H9 (cell line): ENCODE data around the gene NDUFA12. TPM values are rescaled to one million over a fixed set of nuclear protein-coding genes. Genes with fewer than 3 reads are reported as not detected.

ENCODE experiments used
- DNase-seq: peaks from one replicate; pipeline ENCODE4 v3.0.0-alpha.2; 2017
- H2AFZ ChIP-seq: one replicate; pipeline ENCODE4 v1.6.1; 2013; ENCODE audit warnings: mild to moderate bottlenecking, low read length, control low read depth, moderate library complexity
- H2AK5ac ChIP-seq: 2 replicates; pipeline ENCODE4 v1.6.1; 2013; ENCODE audit warnings: low read length, control low read depth, mixed read lengths; ENCODE audit not compliant: insufficient read length
- H2BK120ac ChIP-seq: one replicate; pipeline ENCODE4 v1.6.1; 2013; ENCODE audit warnings: low read depth, mild to moderate bottlenecking, low read length, control low read depth, inconsistent platforms; ENCODE audit not compliant: poor library complexity, severe bottlenecking
- H2BK12ac ChIP-seq: 2 replicates; pipeline ENCODE4 v1.6.1; 2013; ENCODE audit warnings: low read length, control low read depth, mixed read lengths, low read depth; ENCODE audit not compliant: insufficient read length
- H2BK15ac ChIP-seq: 2 replicates; pipeline ENCODE4 v1.6.1; 2013; ENCODE audit warnings: low read depth, low read length, control low read depth
- H2BK20ac ChIP-seq: one replicate; pipeline ENCODE4 v1.6.1; 2013; ENCODE audit warnings: low read depth, mild to moderate bottlenecking, low read length, control low read depth, inconsistent platforms; ENCODE audit not compliant: poor library complexity, severe bottlenecking
- H2BK5ac ChIP-seq: 2 replicates; pipeline ENCODE4 v1.6.1; 2013; ENCODE audit warnings: low read length, control low read depth, mixed read lengths; ENCODE audit not compliant: insufficient read length
- H3K14ac ChIP-seq: 2 replicates; pipeline ENCODE4 v1.6.1; 2013; ENCODE audit warnings: low read length, control low read depth; ENCODE audit not compliant: insufficient read depth
- H3K18ac ChIP-seq: 2 replicates; pipeline ENCODE4 v1.6.1; 2013; ENCODE audit warnings: low read depth, mild to moderate bottlenecking, mixed read lengths, low read length, control low read depth; ENCODE audit not compliant: insufficient read length
- H3K23ac ChIP-seq: 2 replicates; pipeline ENCODE4 v1.6.1; 2013; ENCODE audit warnings: low read length, control low read depth, mixed read lengths, low read depth; ENCODE audit not compliant: insufficient read length
- H3K23me2 ChIP-seq: 2 replicates; pipeline ENCODE4 v1.6.1; 2013; ENCODE audit warnings: low read depth, mild to moderate bottlenecking, mixed read lengths, low read length, control low read depth; ENCODE audit not compliant: insufficient read length, poor library complexity, severe bottlenecking
- H3K27ac ChIP-seq: 2 replicates; pipeline ENCODE4 v1.5.1; 2013; ENCODE audit warnings: low read length, control low read depth, mixed read lengths, low read depth; ENCODE audit not compliant: insufficient read length
- H3K27me3 ChIP-seq: 2 replicates; pipeline ENCODE4 v1.6.1; 2013; ENCODE audit warnings: low read length, control low read depth, inconsistent platforms; ENCODE audit not compliant: insufficient read depth
- H3K4ac ChIP-seq: 2 replicates; pipeline ENCODE4 v1.6.1; 2013; ENCODE audit warnings: low read depth, mild to moderate bottlenecking, control low read depth, inconsistent platforms, low read length, moderate library complexity
- H3K4me1 ChIP-seq: 2 replicates; pipeline ENCODE4 v1.6.1; 2013; ENCODE audit warnings: low read length, control low read depth, inconsistent platforms; ENCODE audit not compliant: insufficient read depth
- H3K4me2 ChIP-seq: 2 replicates; pipeline ENCODE4 v1.6.1; 2013; ENCODE audit warnings: low read length, control low read depth, mixed read lengths; ENCODE audit not compliant: insufficient read length, insufficient read depth
- H3K56ac ChIP-seq: 2 replicates; pipeline ENCODE4 v1.6.1; 2013; ENCODE audit warnings: low read depth, mild to moderate bottlenecking, mixed read lengths, low read length, control low read depth; ENCODE audit not compliant: insufficient read length
- H3K79me1 ChIP-seq: 2 replicates; pipeline ENCODE4 v1.6.1; 2013; ENCODE audit warnings: low read depth, mild to moderate bottlenecking, moderate library complexity, low read length, control low read depth, inconsistent platforms; ENCODE audit not compliant: insufficient read depth, poor library complexity, severe bottlenecking
- H3K79me2 ChIP-seq: 2 replicates; pipeline ENCODE4 v1.6.1; 2013; ENCODE audit warnings: low read length, control low read depth, inconsistent platforms; ENCODE audit not compliant: insufficient read depth
- H3K9ac ChIP-seq: 2 replicates; pipeline ENCODE4 v1.6.1; 2013; ENCODE audit warnings: low read length, control low read depth, mixed read lengths; ENCODE audit not compliant: insufficient read length; ENCODE audit errors: extremely low read depth
- H3K9me3 ChIP-seq: one replicate; pipeline ENCODE4 v1.6.1; 2013; ENCODE audit warnings: low read depth, low read length, inconsistent platforms; ENCODE audit not compliant: control insufficient read depth
- H3T11ph ChIP-seq: one replicate; pipeline ENCODE4 v1.6.1; 2013; ENCODE audit warnings: mild to moderate bottlenecking, low read length, control low read depth, inconsistent platforms
- H4K20me1 ChIP-seq: one replicate; pipeline ENCODE4 v1.6.1; 2013; ENCODE audit not compliant: control insufficient read depth, insufficient read length, insufficient read depth
- H4K5ac ChIP-seq: 2 replicates; pipeline ENCODE4 v1.6.1; 2013; ENCODE audit warnings: low read depth, mild to moderate bottlenecking, mixed read lengths, low read length, control low read depth; ENCODE audit not compliant: insufficient read length
- H4K8ac ChIP-seq: replicated peaks from 2 replicates; pipeline ENCODE4 v1.6.1; 2013; ENCODE audit warnings: low read length, control low read depth, mixed read lengths, low read depth; ENCODE audit not compliant: insufficient read length
- H4K91ac ChIP-seq: 2 replicates; pipeline ENCODE4 v1.6.1; 2013; ENCODE audit warnings: low read depth, mild to moderate bottlenecking, moderate library complexity, mixed read lengths, low read length, control low read depth; ENCODE audit not compliant: insufficient read length
- H3K27ac Mint-ChIP-seq, 3 experiments: 2 replicates in 2 of 3; 3 replicates in 1 of 3; pipeline ENCODE4 v1.8.0; 2020 to 2021; ENCODE audit warnings: mixed read lengths in 3 of 3, mild to moderate bottlenecking in 1 of 3, moderate library complexity in 1 of 3
- H3K27me3 Mint-ChIP-seq: 2 replicates; pipeline ENCODE4 v1.8.0; 2021; ENCODE audit warnings: low read depth, mild to moderate bottlenecking, moderate library complexity, mixed read lengths
- H3K36me3 Mint-ChIP-seq, 3 experiments: 2 replicates in 2 of 3; 3 replicates in 1 of 3; pipeline ENCODE4 v1.8.0; 2020 to 2021; ENCODE audit warnings: low read depth in 3 of 3, mixed read lengths in 3 of 3; ENCODE audit not compliant: insufficient read depth in 1 of 3
- H3K4me1 Mint-ChIP-seq, 2 experiments: 2 replicates each; pipeline ENCODE4 v1.8.0; 2020; ENCODE audit warnings: mixed read lengths in 2 of 2
- H3K4me3 Mint-ChIP-seq, 2 experiments: 2 replicates in 1 of 2; 3 replicates in 1 of 2; pipeline ENCODE4 v1.8.0; 2020 to 2021; ENCODE audit warnings: mild to moderate bottlenecking in 2 of 2, mixed read lengths in 2 of 2, moderate library complexity in 1 of 2
- H3K9me3 Mint-ChIP-seq, 2 experiments: 2 replicates in 1 of 2; 3 replicates in 1 of 2; pipeline ENCODE4 v1.8.0; 2020; ENCODE audit warnings: mild to moderate bottlenecking in 2 of 2, mixed read lengths in 2 of 2, moderate library complexity in 1 of 2
- CTCF ChIP-seq: fragments of 200-600 bp; sonication (generic); conservative IDR thresholded peaks from 3 replicates; pipeline ENCODE4 v1.8.0; 2021; ENCODE audit warnings: antibody characterized with exemption, mild to moderate bottlenecking
- WGBS: extraction: QIAGEN DNeasy Blood & Tissue Kit; methylation state at CpG from one replicate; pipeline ENCODE4 v1.1.7; 2013; ENCODE audit warnings: missing lambda C conversion rate, low lambda C conversion rate, mixed read lengths; ENCODE audit not compliant: insufficient read length; ENCODE audit errors: extremely low coverage; 5-methylcytosine and 5-hydroxymethylcytosine counted together
- total RNA-seq: library from RNA; stranded (reverse); gene quantifications from 2 replicates; pipeline ENCODE4 v1.2.1, GENCODE V29; 2021

The NDUFA12 gene
- total RNA-seq, 1 experiment from 2014 or later, result 104 TPM

DNA sequence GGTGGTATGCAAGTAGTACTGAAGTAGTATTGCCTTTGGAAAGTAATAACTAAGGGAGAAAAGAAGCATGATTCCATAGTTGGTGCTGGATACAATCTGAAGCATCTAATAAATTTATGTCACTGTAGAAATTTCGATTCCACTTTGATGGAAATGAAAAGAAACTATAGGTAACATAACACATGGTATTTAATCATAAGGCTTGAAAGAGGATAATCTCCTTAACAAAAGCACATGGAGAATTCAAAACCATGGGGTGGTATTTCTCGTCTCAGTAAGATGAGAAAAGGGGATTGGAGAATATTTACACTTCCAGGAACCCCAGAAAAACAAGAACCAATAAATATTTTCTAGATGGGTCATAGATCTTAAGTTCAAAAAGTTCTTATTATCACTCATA, 72.7 kb downstream of the NDUFA12 start:
- H3K56ac ChIP-seq, result no peak overlapping the region
- no peak overlapping the region for H4K5ac ChIP-seq
- H3K27me3 ChIP-seq, result no peaks in the 10 kb centered on the region
- H4K8ac ChIP-seq, result no peak overlapping the region
- no peak overlapping the region for H2AFZ ChIP-seq
- H3K14ac ChIP-seq, result no peak overlapping the region
- no peak overlapping the region for H3K9ac ChIP-seq
- H4K20me1 ChIP-seq, result no peaks in the 10 kb centered on the region
- no peak overlapping the region for H2BK20ac ChIP-seq
- no peak overlapping the region for H3K4me2 ChIP-seq
- no peak overlapping the region for H3K27ac ChIP-seq
- no peak overlapping the region for H2BK12ac ChIP-seq
- no peaks in the 10 kb centered on the region for H3K4me1 ChIP-seq
- no peak overlapping the region for H2AK5ac ChIP-seq
- no peaks in the 10 kb centered on the region; the same call in 1 of the 2 replicates for H3K27me3 Mint-ChIP-seq
- no peaks in the 10 kb centered on the region for H3K9me3 Mint-ChIP-seq
- H2BK15ac ChIP-seq, result no peak overlapping the region
- H2BK5ac ChIP-seq, result no peak overlapping the region
- H3K27ac Mint-ChIP-seq, result no peak overlapping the region
- no peak overlapping the region for H3K4me3 Mint-ChIP-seq
- no peak overlapping the region for H3K18ac ChIP-seq
- H3K9me3 ChIP-seq, result no peaks in the 10 kb centered on the region
- no peak overlapping the region for H2BK120ac ChIP-seq
- H3K79me1 ChIP-seq, result no peaks in the 10 kb centered on the region
- no peak overlapping the region for H3K4ac ChIP-seq
- H3K4me1 Mint-ChIP-seq, result peaks cover 0 to 3% of the 10 kb centered on the region in 2 experiments; a peak in 1 of 4 replicates
- no peaks in the 10 kb centered on the region for H3K36me3 Mint-ChIP-seq
- H3K79me2 ChIP-seq, result no peaks in the 10 kb centered on the region
- H3K23ac ChIP-seq, result no peak overlapping the region
- no CpG with 5 or more reads among the region's 2 CpGs for WGBS
- no peak for DNase-seq
- no peak overlapping the region for H4K91ac ChIP-seq
- TF ChIP-seq CTCF, result no peak
- H3T11ph ChIP-seq, result no peak overlapping the region
- H3K23me2 ChIP-seq, result no peaks in the 10 kb centered on the region
